Natural killer cell (primary cell): Measurements from ENCODE around the gene HSPA4. TPM values are rescaled to one million over a fixed set of nuclear protein-coding genes. Genes with fewer than 3 reads are reported as not detected.

ENCODE experiments used
- ATAC-seq, 3 donors: fragments of 150-1000 bp in 2 of 3; fragments of 200-7000 bp in 1 of 3; cut with Tn5 transposase; 1 replicate in 1 of 3; 2 replicates in 2 of 3; pipeline ENCODE4 v1.10.0; 2021; ENCODE audit warnings: mild to moderate bottlenecking in 2 of 3, moderate library complexity in 2 of 3
- DNase-seq, 2 donors: peaks; one replicate each; pipeline versions ENCODE4 v3.0.0 to v3.0.0-alpha.2; 2013 to 2021; ENCODE audit warnings: mixed read lengths in 1 of 2
- H3K27ac ChIP-seq: one replicate; pipeline ENCODE4 v1.5.1; 2013; ENCODE audit warnings: mild to moderate bottlenecking, low read length
- H3K27me3 ChIP-seq: one replicate; pipeline ENCODE4 v1.6.1; 2013; ENCODE audit warnings: low read length; ENCODE audit not compliant: control insufficient read depth, insufficient read depth
- H3K36me3 ChIP-seq: one replicate; pipeline ENCODE4 v1.6.1; 2013; ENCODE audit warnings: low read length; ENCODE audit not compliant: control insufficient read depth, insufficient read depth
- H3K4me1 ChIP-seq: one replicate; pipeline ENCODE4 v1.6.1; 2013; ENCODE audit warnings: low read length; ENCODE audit not compliant: control insufficient read depth, insufficient read depth
- H3K4me3 ChIP-seq: one replicate; pipeline ENCODE4 v1.5.1; 2013; ENCODE audit warnings: low read length
- H3K9me3 ChIP-seq: one replicate; pipeline ENCODE4 v1.6.1; 2013; ENCODE audit warnings: low read length; ENCODE audit not compliant: control insufficient read depth, insufficient read depth
- H3K27ac Mint-ChIP-seq, 2 donors: one replicate each; pipeline ENCODE4 v1.8.0; 2022; ENCODE audit warnings: mild to moderate bottlenecking in 2 of 2, mixed read lengths in 2 of 2, moderate library complexity in 1 of 2
- H3K27me3 Mint-ChIP-seq, 2 donors: one replicate each; pipeline ENCODE4 v1.8.0; 2022; ENCODE audit warnings: low read depth in 2 of 2, mixed read lengths in 2 of 2
- H3K36me3 Mint-ChIP-seq: one replicate; pipeline ENCODE4 v1.8.0; 2022; ENCODE audit warnings: mixed read lengths
- H3K4me1 Mint-ChIP-seq, 2 donors: one replicate each; pipeline ENCODE4 v1.8.0; 2022; ENCODE audit warnings: mixed read lengths in 2 of 2
- H3K4me3 Mint-ChIP-seq: one replicate; pipeline ENCODE4 v1.8.0; 2022; ENCODE audit warnings: mild to moderate bottlenecking, moderate library complexity, mixed read lengths
- H3K9me3 Mint-ChIP-seq, 2 donors: one replicate each; pipeline ENCODE4 v1.8.0; 2022; ENCODE audit warnings: mixed read lengths in 2 of 2
- CTCF ChIP-seq: fragments of 200-600 bp; IDR thresholded peaks from one replicate; pipeline ENCODE4 v1.8.0; 2022; ENCODE audit warnings: antibody characterized with exemption
- WGBS: methylation state at CpG from one replicate; pipeline ENCODE4 v1.1.7; 2013; ENCODE audit warnings: missing lambda C conversion rate; ENCODE audit not compliant: insufficient coverage; 5-methylcytosine and 5-hydroxymethylcytosine counted together
- intact Hi-C: fragments of 100-400 bp; cut with micrococcal nuclease; formaldehyde crosslinking; loops from one replicate; pipeline ENCODE4 v1.14.2; 2022
- total RNA-seq, 4 donors: library from RNA; stranded (reverse); fragments of 120-200 nt in 1 of 4; gene quantifications; one replicate each; pipeline versions ENCODE4 v1.2.3 to v1.2.4, GENCODE V29; 2013 to 2022

HSPA4 gene
- total RNA-seq, 3 donors from 2014 or later (not counting 1 experiment from before 2014, with no cell fraction given), result 38.3 to 58.6 (median 43.0) TPM

DNA sequence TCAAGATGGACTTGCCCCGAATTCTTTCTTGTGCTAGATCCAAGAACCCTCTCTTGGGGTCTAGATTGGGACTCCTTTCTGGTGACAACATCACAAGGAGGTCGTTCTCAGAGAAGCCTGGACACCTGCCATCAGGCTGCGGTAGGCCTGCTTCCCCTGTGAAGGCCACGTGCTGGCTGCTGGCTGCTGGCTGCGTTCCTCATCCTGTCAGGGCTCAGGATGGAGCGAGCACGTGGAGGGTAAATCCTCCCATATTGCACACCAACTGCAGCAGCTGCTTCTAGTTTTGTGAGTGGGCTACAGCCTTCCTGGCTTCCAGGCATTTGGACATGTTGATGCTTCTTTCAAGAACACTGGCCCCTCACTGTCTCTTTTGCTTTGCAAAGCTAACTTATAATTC is 95.6 kb downstream of the HSPA4 start:
- no peaks in the 10 kb centered on the region for H3K36me3 ChIP-seq
- no peak overlapping the region for H3K4me3 ChIP-seq
- Mint-ChIP-seq H3K36me3 (no peaks in the 10 kb centered on the region), H3K27me3 (peaks cover 0 to 11% of the 10 kb centered on the region in 2 donors), H3K9me3 (no peaks in the 10 kb centered on the region), H3K4me3 (no peak overlapping the region), H3K27ac (no peak overlapping the region), H3K4me1 (no peaks in the 10 kb centered on the region)
- DNase-seq, result peak in 1 of 2 donors; percentile 18
- no peak overlapping the region for H3K27ac ChIP-seq
- TF ChIP-seq CTCF, result no peak
- 11% methylated on average over 7 of the region's 7 CpGs for WGBS
- H3K9me3 ChIP-seq, result no peaks in the 10 kb centered on the region
- H3K27me3 ChIP-seq, result no peaks in the 10 kb centered on the region
- intact Hi-C loops, result no loop called here
- H3K4me1 ChIP-seq, result no peaks in the 10 kb centered on the region
- ATAC-seq, result no peak

DNA sequence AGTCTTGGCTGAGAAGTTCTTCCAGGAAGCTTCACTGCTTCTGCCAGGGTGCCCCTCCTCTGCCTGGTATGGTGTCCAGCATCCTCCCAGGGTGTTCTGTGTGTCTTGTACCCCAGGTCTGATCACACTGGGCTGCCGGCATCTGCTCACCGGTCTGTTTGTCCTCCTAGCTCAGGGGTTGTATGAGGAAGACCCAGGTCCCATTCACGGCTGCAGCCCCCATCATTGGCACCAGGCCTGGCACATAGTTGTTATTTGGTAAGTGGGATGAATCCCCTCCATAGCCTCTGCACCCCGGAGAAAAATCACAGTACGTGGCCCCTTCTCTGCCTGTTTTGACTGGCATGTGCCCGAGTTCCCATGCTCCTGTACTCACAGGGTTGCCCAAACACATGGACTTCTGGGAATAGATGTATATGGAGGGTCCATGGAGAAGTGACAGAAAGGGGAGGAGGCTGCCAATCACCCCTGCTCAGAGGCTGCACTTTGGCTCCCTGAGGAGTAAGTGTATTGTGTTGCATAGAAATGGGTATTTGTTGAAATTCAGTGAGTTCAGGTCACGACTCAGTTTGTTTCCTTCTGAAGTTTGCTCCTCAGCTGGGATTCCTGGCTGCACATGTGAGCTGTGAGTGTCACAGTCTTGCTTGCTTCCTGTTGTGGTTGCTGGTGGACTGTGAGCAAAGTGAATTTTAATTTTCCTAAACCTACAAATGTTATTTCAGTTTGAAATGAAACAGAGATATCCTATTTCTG is 96.2 kb downstream of the HSPA4 start:
- peak in 1 of 2 donors; percentile 21 for DNase-seq
- Histone ChIP-seq H3K27ac (no peak overlapping the region), H3K36me3 (no peaks in the 10 kb centered on the region), H3K4me1 (no peaks in the 10 kb centered on the region), H3K4me3 (no peak overlapping the region), H3K9me3 (no peaks in the 10 kb centered on the region), H3K27me3 (no peaks in the 10 kb centered on the region)
- ATAC-seq, result no peak
- Mint-ChIP-seq H3K4me1 (no peaks in the 10 kb centered on the region), H3K27ac (no peak overlapping the region), H3K36me3 (no peaks in the 10 kb centered on the region), H3K9me3 (no peaks in the 10 kb centered on the region), H3K27me3 (peaks cover 0 to 11% of the 10 kb centered on the region in 2 donors), H3K4me3 (no peak overlapping the region)
- WGBS, result 83% methylated on average over 7 of the region's 7 CpGs
- intact Hi-C loops, result no loop called here
- no peak for TF ChIP-seq CTCF

DNA sequence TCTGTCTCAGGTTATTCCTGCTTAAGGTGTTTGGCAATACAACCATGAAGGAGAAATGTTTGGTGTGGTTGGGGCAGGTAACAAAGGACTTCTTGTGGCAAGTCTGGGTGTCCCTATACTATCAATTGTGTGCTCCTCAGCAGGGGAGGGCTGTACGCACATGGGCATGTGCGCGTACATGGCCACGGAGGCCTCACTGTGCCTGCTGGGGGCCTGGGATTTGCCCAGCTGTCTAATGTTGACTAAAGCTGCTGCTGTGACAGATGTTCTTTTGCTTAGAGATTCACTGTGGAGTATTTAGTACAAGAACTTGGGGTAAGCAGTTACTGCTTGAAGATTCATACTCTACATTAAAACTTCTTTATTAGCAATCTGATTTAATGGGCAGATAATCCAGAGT is 97.5 kb downstream of the HSPA4 start:
- H3K36me3 ChIP-seq, result no peaks in the 10 kb centered on the region
- Mint-ChIP-seq H3K4me3 (no peak overlapping the region), H3K9me3 (no peaks in the 10 kb centered on the region), H3K36me3 (no peaks in the 10 kb centered on the region), H3K4me1 (no peaks in the 10 kb centered on the region), H3K27me3 (peaks cover 0 to 3% of the 10 kb centered on the region in 2 donors), H3K27ac (no peak overlapping the region)
- no peak overlapping the region for H3K4me3 ChIP-seq
- no peak for ATAC-seq
- WGBS, result 88% methylated on average over 4 of the region's 4 CpGs
- no peak overlapping the region for H3K27ac ChIP-seq
- no peaks in the 10 kb centered on the region for H3K27me3 ChIP-seq
- DNase-seq, result no peak
- intact Hi-C loops, result no loop called here
- H3K9me3 ChIP-seq, result no peaks in the 10 kb centered on the region
- no peaks in the 10 kb centered on the region for H3K4me1 ChIP-seq
- TF ChIP-seq CTCF, result no peak
